IMR-90 (cell line): ENCODE results near the gene SMIM33. TPM values are rescaled to one million over a fixed set of nuclear protein-coding genes. Genes with fewer than 3 reads are reported as not detected.
A peak's percentile ranks its signal among the peaks of the same experiment; 100 is the strongest.

Source experiments
- ATAC-seq: fragments of 200-7000 bp; cut with Tn5 transposase; 2 replicates; pipeline ENCODE4 v1.9.1; 2020; ENCODE audit warnings: low read depth, mild to moderate bottlenecking, moderate library complexity
- BruUV-seq: library from RNA; stranded (reverse); fragments of 400-500 nt; replicated peaks from 2 replicates; lab custom pipeline; 2021; lab: Mats Ljungman, UMichigan
- CTCF ChIA-PET: fragments of 300-600 bp; formaldehyde crosslinking; extraction: SDS; loops from one replicate; lab custom pipeline; 2021; ENCODE audit warnings: antibody characterized with exemption; lab: Yijun Ruan, JAX
- POLR2A ChIA-PET: fragments of 300-600 bp; sonication (Branson Sonifier 250); formaldehyde crosslinking; loops from one replicate; lab custom pipeline; 2022; ENCODE audit warnings: antibody characterized with exemption; ENCODE audit not compliant: unreplicated experiment; lab: Charles Lee
- DNase-seq: peaks from one replicate; pipeline ENCODE4 v3.0.0; 2013
- H2AFZ ChIP-seq: replicated peaks from 2 replicates; pipeline ENCODE3; 2013; ENCODE audit warnings: low read length, mild to moderate bottlenecking; ENCODE audit not compliant: poor library complexity
- H2AK5ac ChIP-seq: 2 replicates; pipeline ENCODE4 v1.6.1; 2013; ENCODE audit warnings: low read depth, low read length, inconsistent platforms
- H2AK9ac ChIP-seq: replicated peaks from 2 replicates; pipeline ENCODE3; 2013; ENCODE audit warnings: mild to moderate bottlenecking, low read depth, low read length, moderate library complexity; ENCODE audit not compliant: poor library complexity
- H2BK120ac ChIP-seq: 2 replicates; pipeline ENCODE4 v1.6.1; 2013; ENCODE audit warnings: low read depth, low read length, inconsistent platforms
- H2BK15ac ChIP-seq: 3 replicates; pipeline ENCODE4 v1.6.1; 2013; ENCODE audit warnings: low read depth, low read length, inconsistent platforms
- H2BK20ac ChIP-seq: 2 replicates; pipeline ENCODE4 v1.6.1; 2013; ENCODE audit warnings: low read depth, mild to moderate bottlenecking, inconsistent platforms, low read length, moderate library complexity
- H2BK5ac ChIP-seq: 2 replicates; pipeline ENCODE4 v1.6.1; 2013; ENCODE audit warnings: mild to moderate bottlenecking, low read depth, low read length, inconsistent platforms; ENCODE audit not compliant: poor library complexity, severe bottlenecking
- H3K14ac ChIP-seq: replicated peaks from 2 replicates; pipeline ENCODE4 v1.6.1; 2013; ENCODE audit warnings: low read depth, low read length, inconsistent platforms
- H3K18ac ChIP-seq: 2 replicates; pipeline ENCODE4 v1.6.1; 2013; ENCODE audit warnings: low read depth, low read length, control low read depth
- H3K23ac ChIP-seq: 2 replicates; pipeline ENCODE4 v1.6.1; 2013; ENCODE audit warnings: low read depth, low read length, inconsistent platforms
- H3K27ac ChIP-seq: 2 replicates; pipeline ENCODE4 v1.5.1; 2013; ENCODE audit warnings: mild to moderate bottlenecking, control low read depth, low read length; ENCODE audit not compliant: insufficient read depth
- H3K27me3 ChIP-seq: 2 replicates; pipeline ENCODE4 v1.6.1; 2013; ENCODE audit warnings: low read length; ENCODE audit not compliant: control insufficient read depth, insufficient read depth
- H3K36me3 ChIP-seq: 2 replicates; pipeline ENCODE4 v1.6.1; 2013; ENCODE audit warnings: low read length, mixed read lengths; ENCODE audit not compliant: control insufficient read depth, insufficient read depth
- H3K4ac ChIP-seq: 2 replicates; pipeline ENCODE4 v1.6.1; 2013; ENCODE audit warnings: low read depth, low read length, inconsistent platforms
- H3K4me1 ChIP-seq: 2 replicates; pipeline ENCODE4 v1.6.1; 2013; ENCODE audit warnings: low read length, mixed read lengths; ENCODE audit not compliant: control insufficient read depth, insufficient read depth
- H3K4me2 ChIP-seq: 2 replicates; pipeline ENCODE4 v1.6.1; 2013; ENCODE audit warnings: low read depth, mild to moderate bottlenecking, control low read depth, low read length, moderate library complexity
- H3K4me3 ChIP-seq: 2 replicates; pipeline ENCODE4 v1.5.1; 2013; ENCODE audit warnings: low read depth, mild to moderate bottlenecking, control low read depth, low read length, moderate library complexity; ENCODE audit not compliant: insufficient read depth
- H3K56ac ChIP-seq: 2 replicates; pipeline ENCODE4 v1.6.1; 2013; ENCODE audit warnings: low read length, inconsistent platforms; ENCODE audit not compliant: insufficient read depth; ENCODE audit errors: extremely low read depth
- H3K79me1 ChIP-seq, 2 experiments: 2 replicates each; pipeline ENCODE4 v1.6.1; 2013; ENCODE audit warnings: low read length in 2 of 2, inconsistent platforms in 1 of 2, low read depth in 1 of 2
- H3K9ac ChIP-seq: 2 replicates; pipeline ENCODE4 v1.6.1; 2013; ENCODE audit warnings: low read depth, low read length, control low read depth
- H3K9me1 ChIP-seq: 2 replicates; pipeline ENCODE4 v1.6.1; 2013; ENCODE audit warnings: low read length, inconsistent platforms; ENCODE audit not compliant: insufficient read depth
- H3K9me3 ChIP-seq: 2 replicates; pipeline ENCODE4 v1.6.1; 2013; ENCODE audit warnings: low read length; ENCODE audit not compliant: control insufficient read depth, insufficient read depth
- H4K20me1 ChIP-seq: 2 replicates; pipeline ENCODE4 v1.6.1; 2013; ENCODE audit warnings: low read length, inconsistent platforms; ENCODE audit not compliant: insufficient read depth
- H4K5ac ChIP-seq: 2 replicates; pipeline ENCODE4 v1.6.1; 2013; ENCODE audit warnings: mild to moderate bottlenecking, low read depth, low read length, control low read depth
- H4K8ac ChIP-seq, 2 experiments: 2 replicates each; pipeline ENCODE4 v1.6.1; 2013; ENCODE audit warnings: low read depth in 2 of 2, low read length in 2 of 2, control low read depth in 1 of 2, inconsistent platforms in 1 of 2
- H4K91ac ChIP-seq: 2 replicates; pipeline ENCODE4 v1.6.1; 2013; ENCODE audit warnings: low read depth, low read length, inconsistent platforms; ENCODE audit not compliant: insufficient read depth
- BHLHE40 ChIP-seq: fragments of 150-350 bp; IDR thresholded peaks from 2 replicates; pipeline ENCODE4 v1.6.1; 2016; ENCODE audit warnings: mild to moderate bottlenecking, low read depth, low read length
- CHD1 ChIP-seq: IDR thresholded peaks from 2 replicates; pipeline ENCODE4 v1.6.1; 2012; ENCODE audit warnings: low read depth, low read length, improper control_type of control experiment
- MAFK ChIP-seq: IDR thresholded peaks from 2 replicates; pipeline ENCODE4 v1.6.1; 2012; ENCODE audit warnings: low read depth, low read length, improper control_type of control experiment
- NFE2L2 ChIP-seq: fragments of 150-350 bp; IDR thresholded peaks from 2 replicates; pipeline ENCODE4 v1.6.1; 2016; ENCODE audit warnings: low read depth, mild to moderate bottlenecking, low read length
- RAD21 ChIP-seq: IDR thresholded peaks from 2 replicates; pipeline ENCODE4 v1.6.1; 2012; ENCODE audit warnings: low read length, improper control_type of control experiment
- RFX5 ChIP-seq: IDR thresholded peaks from 2 replicates; pipeline ENCODE4 v1.8.0; 2012; ENCODE audit warnings: low read depth, mild to moderate bottlenecking, low read length, moderate library complexity
- SMC3 ChIP-seq: fragments of 150-350 bp; IDR thresholded peaks from 2 replicates; pipeline ENCODE4 v1.6.1; 2016; ENCODE audit warnings: low read depth, mild to moderate bottlenecking, antibody characterized with exemption, low read length, moderate library complexity
- WGBS, 2 experiments: methylation state at CpG; one replicate each; pipeline versions ENCODE4 v1.1.5 to v1.1.7; 2013; ENCODE audit warnings: missing lambda C conversion rate in 2 of 2; ENCODE audit not compliant: insufficient read length in 1 of 2; ENCODE audit errors: extremely low coverage in 2 of 2; 5-methylcytosine and 5-hydroxymethylcytosine counted together
- dilution Hi-C: fragments of 300-500 bp; cut with HindIII; formaldehyde crosslinking; loops from one replicate; pipeline ENCODE4 v1.14.3; 2018; ENCODE audit warnings: low sequenced_read_pairs; ENCODE audit not compliant: unreplicated experiment
- in situ Hi-C: fragments of 300-500 bp; cut with MboI; formaldehyde crosslinking; loops from 3 replicates; pipeline ENCODE4 v1.14.3; 2019; ENCODE audit warnings: low sequenced_read_pairs, inconsistent platforms, mixed read lengths
- intact Hi-C: fragments of 100-400 bp; cut with micrococcal nuclease; formaldehyde crosslinking; loops from 2 replicates; pipeline ENCODE4 v1.10.0; 2022
- polyA plus RNA-seq, 3 experiments: library from polyadenylated mRNA; depleted of rRNA; stranded (reverse); fragments of >200 nt; gene quantifications; 2 replicates each; pipeline ENCODE4 v1.2.3, GENCODE V29; 2012; ENCODE audit warnings: low replicate concordance in 1 of 3
- total RNA-seq: library from RNA; depleted of rRNA; stranded (reverse); fragments of >200 nt; gene quantifications from 2 replicates; pipeline ENCODE4 v1.2.3, GENCODE V29; 2012
- TF ChIP-seq, protein P1 (sequence below): fragments of 150-350 bp; IDR thresholded peaks from 2 replicates; pipeline ENCODE4 v1.6.1; 2017; ENCODE audit warnings: mild to moderate bottlenecking, antibody characterized with exemption, low read length, low read depth

The SMIM33 gene
- total and polyA plus RNA-seq, 2 of the 4 experiments (the other 2 are of a cell fraction), result not detected

GRCh38 chr5:139512786-139513390 lies 42.1 kb downstream of the SMIM33 start:
- Histone ChIP-seq H3K9me3 (no peaks in the 10 kb centered on the region), H3K9ac (no peak overlapping the region), H2AK9ac (no peak overlapping the region), H3K4me2 (no peak overlapping the region), H2AFZ (peak overlapping the region; percentile 9), H2BK15ac (no peak overlapping the region), H3K36me3 (no peaks in the 10 kb centered on the region), H4K8ac (no peak overlapping the region), H3K4ac (no peak overlapping the region), H3K27me3 (no peaks in the 10 kb centered on the region), H3K18ac (no peak overlapping the region), H4K20me1 (no peaks in the 10 kb centered on the region), H3K4me1 (peaks cover 3% of the 10 kb centered on the region), H3K23ac (no peak overlapping the region), H3K4me3 (no peak overlapping the region), H2AK5ac (no peak overlapping the region), H3K9me1 (peaks cover 4% of the 10 kb centered on the region), H3K27ac (no peak overlapping the region), H4K91ac (no peak overlapping the region), H3K56ac (no peak overlapping the region), H2BK20ac (no peak overlapping the region), H3K79me1 (no peaks in the 10 kb centered on the region; a peak in 1 of 4 replicates), H2BK120ac (no peak overlapping the region), H3K14ac (no peak overlapping the region), H4K5ac (no peak overlapping the region), H2BK5ac (no peak overlapping the region)
- intact Hi-C loops (loop anchor here (1.0 kb wide), 1 partner anchor 91 kb away; no protein-coding TSS in a partner anchor), dilution Hi-C loops (loop anchor here (25.0 kb wide), 1 partner anchor 101 kb away; the partner anchor contains the start of gene SPATA24), in situ Hi-C loops (no loop called here)
- no peak for ATAC-seq
- DNase-seq, result no peak
- TF ChIP-seq BHLHE40 (no peak), RAD21 (0 out of 2 replicates have a peak, but pooled peaks have one; percentile 18), SMC3 (no peak), NFE2L2 (no peak), MAFK (no peak), RFX5 (no peak), CHD1 (no peak)
- TF ChIP-seq, protein P1, sequence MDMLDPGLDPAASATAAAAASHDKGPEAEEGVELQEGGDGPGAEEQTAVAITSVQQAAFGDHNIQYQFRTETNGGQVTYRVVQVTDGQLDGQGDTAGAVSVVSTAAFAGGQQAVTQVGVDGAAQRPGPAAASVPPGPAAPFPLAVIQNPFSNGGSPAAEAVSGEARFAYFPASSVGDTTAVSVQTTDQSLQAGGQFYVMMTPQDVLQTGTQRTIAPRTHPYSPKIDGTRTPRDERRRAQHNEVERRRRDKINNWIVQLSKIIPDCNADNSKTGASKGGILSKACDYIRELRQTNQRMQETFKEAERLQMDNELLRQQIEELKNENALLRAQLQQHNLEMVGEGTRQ, result no peak
- ChIA-PET CTCF (interaction anchor here (0.6 to 3.2 kb wide), 9 partner anchors 10 to 146 kb away, joined by 3 to 32 read pairs (median 4); partner anchors contain the start of gene DNAJC18), POLR2A (no interaction called here)
- no TSS peak for BruUV-seq
- WGBS, 2 experiments, result 75% methylated on average over 2 of the region's 6 CpGs; no CpG with 5 or more reads in 1 of the 2 experiments
